PC-3 (cell line): ENCODE results near the gene RNF39.

Source experiments
- CTCF ChIP-seq: fragments of 300-600 bp; sonication (generic); conservative IDR thresholded peaks from 2 replicates; pipeline ENCODE4 v1.5.1; 2017; ENCODE audit warnings: antibody characterized with exemption, low read depth, mild to moderate bottlenecking, low read length
- EZH2 ChIP-seq: fragments of 300-600 bp; sonication (generic); IDR thresholded peaks from one replicate; pipeline ENCODE4 v1.6.1; 2017; ENCODE audit warnings: antibody characterized with exemption, mild to moderate bottlenecking, low read length; ENCODE audit not compliant: unreplicated experiment
- EZH2phosphoT487 ChIP-seq: fragments of 300-600 bp; sonication (generic); IDR thresholded peaks from 2 replicates; pipeline ENCODE4 v1.6.1; 2018; ENCODE audit warnings: mild to moderate bottlenecking, antibody characterized with exemption, low read length, borderline replicate concordance

DNA sequence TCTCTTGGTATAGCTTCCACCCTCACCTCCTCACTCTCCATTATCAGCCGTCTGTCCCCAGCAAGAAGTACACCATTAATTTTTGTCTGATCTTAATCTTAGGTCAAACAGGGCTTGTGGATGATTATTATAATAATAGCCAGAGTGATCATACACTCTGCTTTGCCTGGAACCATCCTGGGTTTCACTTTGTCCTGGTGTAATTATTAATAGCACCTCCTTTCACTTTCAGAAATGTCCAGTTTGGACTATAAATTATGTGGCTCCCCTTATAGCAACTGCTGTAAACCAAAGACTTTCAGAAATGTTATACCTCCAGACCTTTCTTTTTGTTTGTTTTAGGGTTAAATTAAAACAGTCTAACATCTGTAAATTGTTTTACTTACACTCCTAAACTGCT is 38.3 kb upstream of the RNF39 start:
- TF ChIP-seq CTCF: no peak
- TF ChIP-seq EZH2: no peak
- TF ChIP-seq EZH2phosphoT487: no peak
